Endodermal cell (in vitro differentiated cells): ENCODE results near the gene CUX1. TPM values are rescaled to one million over a fixed set of nuclear protein-coding genes. Genes with fewer than 3 reads are reported as not detected.

Experiments
- DNase-seq: peaks from one replicate; pipeline ENCODE4 v3.0.0-alpha.2; 2017
- H3K27ac ChIP-seq: 2 replicates; pipeline ENCODE4 v1.5.1; 2013; ENCODE audit warnings: mild to moderate bottlenecking, low read depth, low read length, moderate library complexity
- H3K27me3 ChIP-seq: 2 replicates; pipeline ENCODE4 v1.6.1; 2013; ENCODE audit warnings: mild to moderate bottlenecking, low read length, moderate library complexity; ENCODE audit not compliant: insufficient read depth, control insufficient read depth, poor library complexity, severe bottlenecking
- H3K36me3 ChIP-seq: 2 replicates; pipeline ENCODE4 v1.7.0; 2013; ENCODE audit warnings: mild to moderate bottlenecking, low read length, moderate library complexity; ENCODE audit not compliant: control insufficient read depth, insufficient read depth
- H3K4me1 ChIP-seq: one replicate; pipeline ENCODE4 v1.7.0; 2013; ENCODE audit warnings: low read length; ENCODE audit not compliant: control insufficient read depth, insufficient read depth
- H3K4me3 ChIP-seq: 2 replicates; pipeline ENCODE4 v1.5.1; 2013; ENCODE audit warnings: mild to moderate bottlenecking, low read length, moderate library complexity
- H3K9ac ChIP-seq: 2 replicates; pipeline ENCODE4 v1.6.1; 2013; ENCODE audit warnings: mild to moderate bottlenecking, low read length, moderate library complexity; ENCODE audit not compliant: poor library complexity, severe bottlenecking; ENCODE audit errors: extremely low read depth
- H3K9me3 ChIP-seq: 2 replicates; pipeline ENCODE4 v1.6.1; 2013; ENCODE audit warnings: mild to moderate bottlenecking, low read length, moderate library complexity; ENCODE audit not compliant: control insufficient read depth
- H3K27ac Mint-ChIP-seq: 2 replicates; pipeline ENCODE4 v1.8.0; 2020; ENCODE audit warnings: mixed read lengths
- H3K27me3 Mint-ChIP-seq: 2 replicates; pipeline ENCODE4 v1.8.0; 2021; ENCODE audit warnings: mild to moderate bottlenecking, mixed read lengths; ENCODE audit not compliant: insufficient read depth
- H3K36me3 Mint-ChIP-seq: 2 replicates; pipeline ENCODE4 v1.8.0; 2020; ENCODE audit warnings: low read depth, mixed read lengths
- H3K4me1 Mint-ChIP-seq: 2 replicates; pipeline ENCODE4 v1.8.0; 2020; ENCODE audit warnings: mixed read lengths
- H3K4me3 Mint-ChIP-seq: 2 replicates; pipeline ENCODE4 v1.8.0; 2020; ENCODE audit warnings: mild to moderate bottlenecking, moderate library complexity, mixed read lengths
- H3K9me3 Mint-ChIP-seq: 2 replicates; pipeline ENCODE4 v1.8.0; 2020; ENCODE audit warnings: mild to moderate bottlenecking, mixed read lengths
- WGBS, 2 experiments: methylation state at CpG; one replicate each; pipeline versions ENCODE4 v1.1.5 to v1.1.7; 2013; ENCODE audit warnings: missing lambda C conversion rate in 2 of 2, mixed read lengths in 1 of 2; ENCODE audit not compliant: insufficient coverage in 1 of 2, insufficient read length in 1 of 2; 5-methylcytosine and 5-hydroxymethylcytosine counted together
- total RNA-seq, 2 donors: library from RNA; stranded (reverse); fragmentation: NEBNext Ultra II Directional in 1 of 2; extraction: Animal tissue kit (Norgen Biotek cat#: 25700) in 1 of 2; gene quantifications; 2 replicates in 1 of 2; 3 replicates in 1 of 2; pipeline ENCODE4 v1.2.1, GENCODE V29; 2021
- TF ChIP-seq, protein P1 (sequence below): fragments of 200-600 bp; sonication (generic); conservative IDR thresholded peaks from 2 replicates; pipeline ENCODE4 v1.5.0; 2021; ENCODE audit warnings: antibody characterized with exemption, mild to moderate bottlenecking

CUX1 gene
- total RNA-seq, 2 donors from 2014 or later: 85.1 to 108 TPM

DNA sequence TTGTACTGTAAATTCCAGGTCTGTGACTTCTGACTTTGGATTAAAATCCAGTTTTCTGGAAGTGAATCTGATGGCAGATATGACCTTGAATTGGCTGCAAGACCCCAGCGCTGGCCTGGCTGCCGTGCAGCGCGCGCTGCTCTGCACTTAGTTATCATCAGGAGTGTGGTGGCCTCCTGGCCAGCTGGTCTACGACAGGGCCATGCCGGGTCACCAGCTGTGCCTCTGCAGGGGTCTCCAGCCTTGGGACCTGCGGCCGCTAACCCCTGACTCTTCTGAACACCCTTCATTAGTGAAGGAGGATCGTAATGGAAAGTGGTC lies 278.5 kb downstream of the CUX1 start:
- Histone ChIP-seq H3K9ac (no peak overlapping the region), H3K4me1 (peaks cover 20% of the 10 kb centered on the region), H3K27ac (no peak overlapping the region), H3K4me3 (no peak overlapping the region), H3K27me3 (no peaks in the 10 kb centered on the region), H3K9me3 (no peaks in the 10 kb centered on the region), H3K36me3 (peaks cover 19% of the 10 kb centered on the region)
- TF ChIP-seq, protein P1, sequence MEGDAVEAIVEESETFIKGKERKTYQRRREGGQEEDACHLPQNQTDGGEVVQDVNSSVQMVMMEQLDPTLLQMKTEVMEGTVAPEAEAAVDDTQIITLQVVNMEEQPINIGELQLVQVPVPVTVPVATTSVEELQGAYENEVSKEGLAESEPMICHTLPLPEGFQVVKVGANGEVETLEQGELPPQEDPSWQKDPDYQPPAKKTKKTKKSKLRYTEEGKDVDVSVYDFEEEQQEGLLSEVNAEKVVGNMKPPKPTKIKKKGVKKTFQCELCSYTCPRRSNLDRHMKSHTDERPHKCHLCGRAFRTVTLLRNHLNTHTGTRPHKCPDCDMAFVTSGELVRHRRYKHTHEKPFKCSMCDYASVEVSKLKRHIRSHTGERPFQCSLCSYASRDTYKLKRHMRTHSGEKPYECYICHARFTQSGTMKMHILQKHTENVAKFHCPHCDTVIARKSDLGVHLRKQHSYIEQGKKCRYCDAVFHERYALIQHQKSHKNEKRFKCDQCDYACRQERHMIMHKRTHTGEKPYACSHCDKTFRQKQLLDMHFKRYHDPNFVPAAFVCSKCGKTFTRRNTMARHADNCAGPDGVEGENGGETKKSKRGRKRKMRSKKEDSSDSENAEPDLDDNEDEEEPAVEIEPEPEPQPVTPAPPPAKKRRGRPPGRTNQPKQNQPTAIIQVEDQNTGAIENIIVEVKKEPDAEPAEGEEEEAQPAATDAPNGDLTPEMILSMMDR: no peak
- no peaks in the 10 kb centered on the region for H3K27me3 Mint-ChIP-seq
- no peaks in the 10 kb centered on the region for H3K9me3 Mint-ChIP-seq
- peak; percentile 44 for DNase-seq
- no peak overlapping the region for H3K27ac Mint-ChIP-seq
- 83 to 89% methylated on average over 5 to 10 of the region's 10 CpGs for WGBS, 2 experiments
- H3K4me1 Mint-ChIP-seq: peaks cover 54% of the 10 kb centered on the region
- H3K4me3 Mint-ChIP-seq: no peak overlapping the region
- peaks cover 28% of the 10 kb centered on the region for H3K36me3 Mint-ChIP-seq

DNA sequence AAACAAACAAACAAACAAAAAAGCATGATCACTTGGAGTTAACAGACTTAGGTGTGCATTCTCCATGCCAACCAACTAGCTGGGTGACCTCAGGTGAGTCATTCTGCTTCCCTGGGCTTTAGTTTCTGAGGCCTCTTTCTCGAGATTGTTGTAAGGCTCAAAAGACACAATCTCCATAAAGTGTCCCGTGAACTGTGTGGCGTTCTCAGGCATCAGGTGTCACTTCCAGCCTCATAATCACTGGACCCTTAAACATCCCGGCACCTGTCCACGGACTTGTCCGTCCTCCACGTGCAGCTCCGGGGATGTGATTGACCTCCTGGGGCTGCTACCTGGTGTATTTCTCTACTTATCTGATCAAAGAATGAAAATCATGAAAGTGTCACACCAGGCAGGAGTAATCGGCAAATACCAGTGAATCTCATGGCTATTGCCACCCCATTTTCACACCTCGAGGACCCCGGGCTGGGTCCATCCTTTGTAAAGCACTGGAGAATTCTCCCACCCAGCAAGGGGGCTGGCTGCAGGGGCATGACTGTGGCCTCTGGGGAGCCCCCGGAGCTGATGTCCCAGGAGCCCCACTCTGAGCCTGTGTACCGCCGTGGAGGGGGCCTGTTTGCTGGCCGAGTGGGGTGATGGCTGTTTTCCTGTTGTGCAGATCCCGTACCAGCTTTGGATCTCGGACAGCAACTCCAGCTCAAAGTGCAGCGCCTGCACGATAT lies 279.4 kb downstream of the CUX1 start:
- H3K9ac ChIP-seq: peak overlapping the region; percentile 18
- peak overlapping the region; percentile 76 for H3K27ac Mint-ChIP-seq
- H3K9me3 ChIP-seq: no peaks in the 10 kb centered on the region
- H3K36me3 Mint-ChIP-seq: peaks cover 32% of the 10 kb centered on the region
- H3K27me3 ChIP-seq: no peaks in the 10 kb centered on the region
- no peak overlapping the region for H3K4me3 Mint-ChIP-seq
- whole genome bisulfite sequencing, 2 experiments: 91 to 94% methylated on average over 14 to 19 of the region's 19 CpGs
- H3K4me3 ChIP-seq: no peak overlapping the region
- peaks cover 24% of the 10 kb centered on the region for H3K36me3 ChIP-seq
- H3K4me1 Mint-ChIP-seq: peaks cover 54% of the 10 kb centered on the region
- DNase-seq: peak; percentile 57
- H3K27ac ChIP-seq: peak overlapping the region; percentile 78
- no peaks in the 10 kb centered on the region for H3K27me3 Mint-ChIP-seq
- TF ChIP-seq, protein P1: no peak
- H3K9me3 Mint-ChIP-seq: no peaks in the 10 kb centered on the region
- H3K4me1 ChIP-seq: peaks cover 20% of the 10 kb centered on the region

DNA sequence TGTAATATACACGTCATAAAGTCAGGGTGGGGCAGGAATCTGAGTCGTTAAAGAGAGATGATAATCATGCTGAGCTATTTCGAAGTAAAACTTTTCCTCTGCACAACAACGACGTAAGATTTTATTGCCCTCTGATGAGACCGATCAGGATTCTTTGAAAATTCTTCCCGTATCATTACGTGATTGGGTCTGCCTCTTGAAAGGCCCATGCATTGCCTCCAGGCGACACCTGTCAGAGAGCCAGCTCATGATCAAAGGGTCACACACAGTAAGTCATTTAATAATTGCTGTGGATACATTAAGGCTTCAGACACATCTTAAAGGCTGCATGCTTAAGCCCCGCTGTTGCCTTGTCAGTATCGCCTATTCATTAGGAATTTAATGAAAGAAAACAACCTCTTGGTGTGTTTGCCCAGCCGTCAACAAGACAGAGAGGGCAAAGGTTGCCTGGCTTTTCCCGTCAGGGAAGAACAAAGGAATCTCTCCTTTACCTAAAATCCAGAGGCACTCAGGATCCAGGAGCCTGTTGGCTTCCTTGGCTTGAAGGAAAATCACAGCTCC lies 280.3 kb downstream of the CUX1 start:
- Histone ChIP-seq H3K4me1 (peaks cover 20% of the 10 kb centered on the region), H3K27me3 (no peaks in the 10 kb centered on the region), H3K36me3 (peaks cover 29% of the 10 kb centered on the region), H3K4me3 (no peak overlapping the region), H3K9me3 (no peaks in the 10 kb centered on the region), H3K27ac (peak overlapping the region; percentile 78), H3K9ac (peak overlapping the region; percentile 18)
- Mint-ChIP-seq H3K27me3 (no peaks in the 10 kb centered on the region), H3K36me3 (peaks cover 32% of the 10 kb centered on the region), H3K4me1 (peaks cover 48% of the 10 kb centered on the region), H3K27ac (peak overlapping the region; percentile 94), H3K9me3 (no peaks in the 10 kb centered on the region), H3K4me3 (peak overlapping the region; percentile 21)
- 57 to 71% methylated on average over 9 to 13 of the region's 13 CpGs for WGBS, 2 experiments
- TF ChIP-seq, protein P1: no peak
- DNase-seq: peak; percentile 59
